Measurements from ENCODE around the gene CD151. TPM values are rescaled to one million over a fixed set of nuclear protein-coding genes. Genes with fewer than 3 reads are reported as not detected.

The CD151 gene
- total and polyA plus RNA-seq, 10 donors = 38.0 to 142 (median 81.4) TPM

DNA sequence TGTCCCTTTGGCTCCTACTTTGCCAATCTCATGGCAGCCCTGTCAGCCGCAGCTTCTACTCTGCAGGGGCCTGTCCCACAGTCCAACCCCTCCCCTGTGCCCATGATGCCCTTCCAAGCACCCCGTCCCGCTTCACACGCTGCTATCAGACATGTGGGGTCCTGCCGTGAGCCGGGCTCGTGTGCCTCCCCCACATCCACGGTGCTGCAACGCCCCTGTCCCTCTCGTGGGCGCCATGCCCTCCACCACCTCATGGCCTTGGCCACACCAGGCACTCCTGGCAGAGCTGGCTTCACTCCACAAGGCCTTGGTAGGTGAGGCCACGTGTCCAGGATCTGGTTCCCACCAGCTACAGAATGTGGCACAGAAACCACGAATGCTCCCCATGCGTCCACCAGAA, 54.8 kb downstream of the CD151 start:
- Histone ChIP-seq H3K4me3 (no peak overlapping the region), H3K27me3 (replicated peaks in 1 of 7) (no peaks in the 10 kb centered on the region), H3K36me3 (peaks cover 0 to 97% (median 43%) of the 10 kb centered on the region in 6 donors), H3K4me1 (peaks cover 0 to 17% (median 3%) of the 10 kb centered on the region in 6 donors), H3K27ac (no peak overlapping the region), H3K9me3 (no peaks in the 10 kb centered on the region)
- WGBS, 5 donors = 84 to 90% (median 84%) methylated on average over 10 to 14 of the region's 14 CpGs
- TF ChIP-seq, protein P1, sequence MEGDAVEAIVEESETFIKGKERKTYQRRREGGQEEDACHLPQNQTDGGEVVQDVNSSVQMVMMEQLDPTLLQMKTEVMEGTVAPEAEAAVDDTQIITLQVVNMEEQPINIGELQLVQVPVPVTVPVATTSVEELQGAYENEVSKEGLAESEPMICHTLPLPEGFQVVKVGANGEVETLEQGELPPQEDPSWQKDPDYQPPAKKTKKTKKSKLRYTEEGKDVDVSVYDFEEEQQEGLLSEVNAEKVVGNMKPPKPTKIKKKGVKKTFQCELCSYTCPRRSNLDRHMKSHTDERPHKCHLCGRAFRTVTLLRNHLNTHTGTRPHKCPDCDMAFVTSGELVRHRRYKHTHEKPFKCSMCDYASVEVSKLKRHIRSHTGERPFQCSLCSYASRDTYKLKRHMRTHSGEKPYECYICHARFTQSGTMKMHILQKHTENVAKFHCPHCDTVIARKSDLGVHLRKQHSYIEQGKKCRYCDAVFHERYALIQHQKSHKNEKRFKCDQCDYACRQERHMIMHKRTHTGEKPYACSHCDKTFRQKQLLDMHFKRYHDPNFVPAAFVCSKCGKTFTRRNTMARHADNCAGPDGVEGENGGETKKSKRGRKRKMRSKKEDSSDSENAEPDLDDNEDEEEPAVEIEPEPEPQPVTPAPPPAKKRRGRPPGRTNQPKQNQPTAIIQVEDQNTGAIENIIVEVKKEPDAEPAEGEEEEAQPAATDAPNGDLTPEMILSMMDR (IDR thresholded peaks at IDR 0.05 in 8 of 11, conservative IDR thresholded peaks at IDR 0.05 in 3 of 11) = no peak
- TF ChIP-seq POLR2AphosphoS5 (IDR thresholded peaks at IDR 0.05) = peak in 1 of 3 donors; percentile 34
- intact Hi-C loops (cut with DNase I; ENCODE audit: low total_unique reads) = no loop called here
- no peak for DNase-seq

Small RNAs within 50 kb of the gene (small RNA-seq; reads per million reads assigned to genes)
- 0 reads per million in 4 donors for gene SNORA52

Other genes with a start within 250 kb of the CD151 start
- gene IRF7, start 217.0 kb upstream of the CD151 start, total RNA-seq = 10 to 100 TPM; 53.0 to 88.8 (median 85.3) TPM
- 10 to 100 TPM; 52.3 to 99.1 (median 73.9) TPM for gene IRF7, start 217.0 kb upstream of the CD151 start, polyA plus RNA-seq
- not detected for gene CDHR5, start 208.0 kb upstream of the CD151 start, total RNA-seq
- under 1 TPM; 0.02 to 0.16 (median 0.03) TPM for gene CDHR5, start 208.0 kb upstream of the CD151 start, polyA plus RNA-seq
- 1 to 10 TPM in 4 of 7 donors, not detected in 3; 1.2 to 3.8 (median 2.8) TPM for gene SCT, start 205.8 kb upstream of the CD151 start, total RNA-seq
- gene SCT, start 205.8 kb upstream of the CD151 start, polyA plus RNA-seq = 1 to 10 TPM; 1.1 to 1.7 (median 1.5) TPM
- under 1 TPM in 4 of 7 donors, not detected in 3; 0.44 to 0.86 (median 0.60) TPM for gene DRD4, start 195.7 kb upstream of the CD151 start, total RNA-seq
- under 1 TPM; 0.12 to 0.43 (median 0.26) TPM for gene DRD4, start 195.7 kb upstream of the CD151 start, polyA plus RNA-seq
- gene DEAF1, start 137.7 kb upstream of the CD151 start, total RNA-seq = 10 to 100 TPM; 28.3 to 44.9 (median 31.7) TPM
- gene DEAF1, start 137.7 kb upstream of the CD151 start, polyA plus RNA-seq = 10 to 100 TPM; 21.8 to 31.4 (median 25.1) TPM
- 10 to 100 TPM; 20.1 to 37.6 (median 32.4) TPM for gene TMEM80, start 137.1 kb upstream of the CD151 start, total RNA-seq
- gene TMEM80, start 137.1 kb upstream of the CD151 start, polyA plus RNA-seq = 10 to 100 TPM; 18.7 to 30.8 (median 24.7) TPM
- gene EPS8L2, start 126.7 kb upstream of the CD151 start, total RNA-seq = 10 to 100 TPM in 1 of 7 donors, 1 to 10 TPM in 6; 4.2 to 14.7 (median 7.0) TPM
- gene EPS8L2, start 126.7 kb upstream of the CD151 start, polyA plus RNA-seq = 10 to 100 TPM in 1 of 3 donors, 1 to 10 TPM in 2; 7.3 to 11.6 (median 8.5) TPM
- 100 to 1,000 TPM; 160 to 292 (median 229) TPM for gene TALDO1, start 85.5 kb upstream of the CD151 start, total RNA-seq
- 100 to 1,000 TPM; 108 to 177 (median 125) TPM for gene TALDO1, start 85.5 kb upstream of the CD151 start, polyA plus RNA-seq
- gene GATD1, start 55.5 kb upstream of the CD151 start, total RNA-seq = 10 to 100 TPM; 26.0 to 56.4 (median 50.9) TPM
- 10 to 100 TPM; 13.9 to 44.5 (median 17.4) TPM for gene GATD1, start 55.5 kb upstream of the CD151 start, polyA plus RNA-seq
- under 1 TPM in 1 of 7 donors, not detected in 6; 0.42 TPM for gene CEND1, start 42.9 kb upstream of the CD151 start, total RNA-seq
- gene CEND1, start 42.9 kb upstream of the CD151 start, polyA plus RNA-seq = under 1 TPM in 2 of 3 donors, not detected in 1; 0.29 to 0.42 TPM
- 10 to 100 TPM in 6 of 7 donors, 1 to 10 TPM in 1; 8.9 to 23.2 (median 14.5) TPM for gene SLC25A22, start 34.7 kb upstream of the CD151 start, total RNA-seq
- gene SLC25A22, start 34.7 kb upstream of the CD151 start, polyA plus RNA-seq = 10 to 100 TPM in 1 of 3 donors, 1 to 10 TPM in 2; 6.3 to 14.5 (median 8.5) TPM
- gene PIDD1, start 27.7 kb upstream of the CD151 start, total RNA-seq = 10 to 100 TPM; 18.1 to 26.4 (median 19.3) TPM
- 10 to 100 TPM; 16.8 to 42.7 (median 32.8) TPM for gene PIDD1, start 27.7 kb upstream of the CD151 start, polyA plus RNA-seq
- 1,000 to 10,000 TPM in 4 of 7 donors, 100 to 1,000 TPM in 3; 514 to 2,829 (median 2,309) TPM for gene RPLP2, start 23.0 kb upstream of the CD151 start, total RNA-seq
- gene RPLP2, start 23.0 kb upstream of the CD151 start, polyA plus RNA-seq = 1,000 to 10,000 TPM; 3,174 to 3,944 (median 3,784) TPM
- gene PNPLA2, start 14.0 kb upstream of the CD151 start, total RNA-seq = 100 to 1,000 TPM in 5 of 7 donors, 10 to 100 TPM in 2; 65.8 to 131 (median 113) TPM
- 100 to 1,000 TPM in 1 of 3 donors, 10 to 100 TPM in 2; 46.3 to 103 (median 75.0) TPM for gene PNPLA2, start 14.0 kb upstream of the CD151 start, polyA plus RNA-seq
- gene CRACR2B, start 5.0 kb upstream of the CD151 start, total RNA-seq = 10 to 100 TPM; 10.2 to 28.0 (median 15.3) TPM
- 10 to 100 TPM in 2 of 3 donors, 1 to 10 TPM in 1; 6.1 to 34.1 (median 12.6) TPM for gene CRACR2B, start 5.0 kb upstream of the CD151 start, polyA plus RNA-seq
- 10 to 100 TPM; 24.6 to 95.3 (median 62.5) TPM for gene POLR2L, start 9.6 kb downstream of the CD151 start, total RNA-seq
- gene POLR2L, start 9.6 kb downstream of the CD151 start, polyA plus RNA-seq = 100 to 1,000 TPM in 1 of 3 donors, 10 to 100 TPM in 2; 55.2 to 131 (median 94.0) TPM
- gene TSPAN4, start 9.9 kb downstream of the CD151 start, total RNA-seq = 100 to 1,000 TPM in 5 of 7 donors, 10 to 100 TPM in 2; 91.3 to 140 (median 122) TPM
- 10 to 100 TPM; 32.1 to 67.4 (median 52.1) TPM for gene TSPAN4, start 9.9 kb downstream of the CD151 start, polyA plus RNA-seq
- gene CHID1, start 77.9 kb downstream of the CD151 start, total RNA-seq = 100 to 1,000 TPM in 6 of 7 donors, 10 to 100 TPM in 1; 82.2 to 218 (median 121) TPM
- 10 to 100 TPM; 37.2 to 63.2 (median 39.3) TPM for gene CHID1, start 77.9 kb downstream of the CD151 start, polyA plus RNA-seq
- 100 to 1,000 TPM; 139 to 321 (median 170) TPM for gene AP2A2, start 92.9 kb downstream of the CD151 start, total RNA-seq
- 100 to 1,000 TPM in 1 of 3 donors, 10 to 100 TPM in 2; 32.7 to 102 (median 34.1) TPM for gene AP2A2, start 92.9 kb downstream of the CD151 start, polyA plus RNA-seq
- under 1 TPM in 4 of 7 donors, not detected in 3; 0.09 to 0.76 (median 0.34) TPM for gene MUC6, start 203.8 kb downstream of the CD151 start, total RNA-seq
- under 1 TPM; 0.02 to 0.22 (median 0.11) TPM for gene MUC6, start 203.8 kb downstream of the CD151 start, polyA plus RNA-seq
- under 1 TPM in 2 of 7 donors, not detected in 5; 0.03 to 0.06 TPM for gene MUC2, start 241.9 kb downstream of the CD151 start, total RNA-seq
- under 1 TPM in 1 of 3 donors, not detected in 2; 0.03 TPM for gene MUC2, start 241.9 kb downstream of the CD151 start, polyA plus RNA-seq

Measured in spleen (tissue), 11 donors.